HEK293 (cell line): ENCODE data around the gene ARGLU1.
A peak's percentile ranks its signal among the peaks of the same experiment; 100 is the strongest.

Source experiments
- FEZF1 ChIP-seq: fragments of 450-650 bp; formaldehyde crosslinking; IDR thresholded peaks from 2 replicates; pipeline ENCODE4 v1.5.1; 2016; ENCODE audit warnings: missing biosample characterization, missing genetic modification characterization
- GLIS1 ChIP-seq: fragments of 450-650 bp; formaldehyde crosslinking; IDR thresholded peaks from 2 replicates; pipeline ENCODE4 v1.5.1; 2016; ENCODE audit warnings: missing biosample characterization, missing genetic modification characterization
- KLF1 ChIP-seq: fragments of 450-650 bp; formaldehyde crosslinking; IDR thresholded peaks from 2 replicates; pipeline ENCODE4 v1.5.1; 2016; ENCODE audit warnings: missing biosample characterization, missing genetic modification characterization
- KLF17 ChIP-seq: fragments of 450-650 bp; formaldehyde crosslinking; IDR thresholded peaks from 2 replicates; pipeline ENCODE4 v1.5.1; 2016; ENCODE audit warnings: missing biosample characterization, missing genetic modification characterization
- REPIN1 ChIP-seq: fragments of 450-650 bp; formaldehyde crosslinking; IDR thresholded peaks from 2 replicates; pipeline ENCODE4 v1.5.1; 2017; ENCODE audit warnings: missing biosample characterization, missing genetic modification characterization, low read depth
- SALL2 ChIP-seq: fragments of 450-650 bp; formaldehyde crosslinking; IDR thresholded peaks from 2 replicates; pipeline ENCODE4 v1.5.0; 2017; ENCODE audit warnings: missing biosample characterization, mild to moderate bottlenecking, missing genetic modification characterization, borderline replicate concordance
- SETDB1 ChIP-seq: IDR thresholded peaks from one replicate; pipeline ENCODE4 v1.6.1; 2017; ENCODE audit warnings: mild to moderate bottlenecking, low read length, moderate library complexity, mixed read lengths; ENCODE audit not compliant: insufficient read length
- SP3 ChIP-seq: fragments of 450-650 bp; formaldehyde crosslinking; IDR thresholded peaks from 2 replicates; pipeline ENCODE4 v1.5.1; 2016; ENCODE audit warnings: missing biosample characterization, missing genetic modification characterization
- ZBTB20 ChIP-seq: fragments of 450-650 bp; formaldehyde crosslinking; IDR thresholded peaks from 2 replicates; pipeline ENCODE4 v1.5.1; 2016; ENCODE audit warnings: missing biosample characterization, missing genetic modification characterization
- ZBTB48 ChIP-seq: fragments of 450-650 bp; formaldehyde crosslinking; IDR thresholded peaks from 2 replicates; pipeline ENCODE4 v1.5.1; 2016; ENCODE audit warnings: missing biosample characterization, missing genetic modification characterization
- ZBTB8A ChIP-seq: fragments of 450-650 bp; formaldehyde crosslinking; IDR thresholded peaks from 2 replicates; pipeline ENCODE4 v1.5.1; 2016; ENCODE audit warnings: missing biosample characterization, missing genetic modification characterization
- ZFHX2 ChIP-seq: fragments of 450-650 bp; formaldehyde crosslinking; conservative IDR thresholded peaks from 2 replicates; pipeline ENCODE4 v1.5.1; 2016; ENCODE audit warnings: missing biosample characterization, missing genetic modification characterization
- ZFP41 ChIP-seq: fragments of 450-650 bp; formaldehyde crosslinking; IDR thresholded peaks from 2 replicates; pipeline ENCODE4 v1.5.1; 2016; ENCODE audit warnings: missing biosample characterization, missing genetic modification characterization, borderline replicate concordance
- ZNF10 ChIP-seq: fragments of 450-650 bp; formaldehyde crosslinking; IDR thresholded peaks from 2 replicates; pipeline ENCODE4 v1.5.1; 2017; ENCODE audit warnings: missing biosample characterization, missing genetic modification characterization
- ZNF19 ChIP-seq: fragments of 450-650 bp; formaldehyde crosslinking; IDR thresholded peaks from 2 replicates; pipeline ENCODE4; 2016; ENCODE audit warnings: missing biosample characterization, missing genetic modification characterization, low read depth
- ZNF248 ChIP-seq: fragments of 450-650 bp; formaldehyde crosslinking; IDR thresholded peaks from 2 replicates; pipeline ENCODE4 v1.5.1; 2017; ENCODE audit warnings: missing biosample characterization, missing genetic modification characterization
- ZNF266 ChIP-seq: fragments of 450-650 bp; formaldehyde crosslinking; IDR thresholded peaks from 2 replicates; pipeline ENCODE4 v1.5.1; 2016; ENCODE audit warnings: missing biosample characterization, missing genetic modification characterization, low read depth
- ZNF341 ChIP-seq: fragments of 450-650 bp; formaldehyde crosslinking; IDR thresholded peaks from 2 replicates; pipeline ENCODE4; 2016; ENCODE audit warnings: low read depth, missing biosample characterization, missing genetic modification characterization
- ZNF366 ChIP-seq: fragments of 450-650 bp; formaldehyde crosslinking; conservative IDR thresholded peaks from 2 replicates; pipeline ENCODE4 v1.5.1; 2016; ENCODE audit warnings: missing biosample characterization, missing genetic modification characterization
- ZNF394 ChIP-seq: fragments of 450-650 bp; formaldehyde crosslinking; IDR thresholded peaks from 2 replicates; pipeline ENCODE4 v1.5.1; 2016; ENCODE audit warnings: missing biosample characterization, missing genetic modification characterization, mild to moderate bottlenecking, moderate library complexity, borderline replicate concordance
- ZNF501 ChIP-seq: fragments of 450-650 bp; formaldehyde crosslinking; IDR thresholded peaks from 2 replicates; pipeline ENCODE4 v1.5.1; 2016; ENCODE audit warnings: missing biosample characterization, missing genetic modification characterization
- ZNF513 ChIP-seq: fragments of 450-650 bp; IDR thresholded peaks from 2 replicates; pipeline ENCODE4 v1.5.1; 2018; ENCODE audit warnings: missing biosample characterization, missing genetic modification characterization
- ZNF529 ChIP-seq: fragments of 450-650 bp; formaldehyde crosslinking; IDR thresholded peaks from 2 replicates; pipeline ENCODE4 v1.5.1; 2017; ENCODE audit warnings: missing genetic modification characterization, missing biosample characterization; ENCODE audit not compliant: insufficient replicate concordance
- ZNF530 ChIP-seq: fragments of 450-650 bp; formaldehyde crosslinking; IDR thresholded peaks from 2 replicates; pipeline ENCODE4 v1.5.1; 2016; ENCODE audit warnings: low read depth, missing biosample characterization, missing genetic modification characterization
- ZNF560 ChIP-seq: fragments of 450-650 bp; formaldehyde crosslinking; IDR thresholded peaks from 2 replicates; pipeline ENCODE4 v1.5.1; 2017; ENCODE audit warnings: missing biosample characterization, missing genetic modification characterization, borderline replicate concordance
- ZNF645 ChIP-seq: fragments of 450-650 bp; formaldehyde crosslinking; IDR thresholded peaks from 2 replicates; pipeline ENCODE4; 2016; ENCODE audit warnings: missing biosample characterization, missing genetic modification characterization
- ZNF677 ChIP-seq: fragments of 450-650 bp; IDR thresholded peaks from 2 replicates; pipeline ENCODE4 v1.5.0; 2018; ENCODE audit warnings: missing biosample characterization, mild to moderate bottlenecking, missing genetic modification characterization, moderate library complexity
- ZNF707 ChIP-seq: fragments of 450-650 bp; formaldehyde crosslinking; IDR thresholded peaks from 2 replicates; pipeline ENCODE4 v1.5.1; 2016; ENCODE audit warnings: missing biosample characterization, missing genetic modification characterization
- ZNF747 ChIP-seq: fragments of 450-650 bp; formaldehyde crosslinking; IDR thresholded peaks from 2 replicates; pipeline ENCODE4 v1.5.1; 2016; ENCODE audit warnings: missing biosample characterization, missing genetic modification characterization
- ZNF76 ChIP-seq: fragments of 450-650 bp; formaldehyde crosslinking; IDR thresholded peaks from 2 replicates; pipeline ENCODE4; 2016; ENCODE audit warnings: low read depth, missing biosample characterization, missing genetic modification characterization, borderline replicate concordance
- ZNF777 ChIP-seq: fragments of 450-650 bp; formaldehyde crosslinking; IDR thresholded peaks from 2 replicates; pipeline ENCODE4 v1.5.1; 2017; ENCODE audit warnings: missing biosample characterization, missing genetic modification characterization, borderline replicate concordance
- ZNF830 ChIP-seq: fragments of 450-650 bp; IDR thresholded peaks from 2 replicates; pipeline ENCODE4 v1.5.0; 2018; ENCODE audit warnings: missing biosample characterization, missing genetic modification characterization, low read depth, mild to moderate bottlenecking, moderate library complexity
- ZNF837 ChIP-seq: fragments of 450-650 bp; formaldehyde crosslinking; IDR thresholded peaks from 2 replicates; pipeline ENCODE4 v1.5.1; 2016; ENCODE audit warnings: missing biosample characterization, missing genetic modification characterization
- ZSCAN30 ChIP-seq: fragments of 450-650 bp; IDR thresholded peaks from 2 replicates; pipeline ENCODE4 v1.5.1; 2018; ENCODE audit warnings: missing biosample characterization, mild to moderate bottlenecking, missing genetic modification characterization, moderate library complexity
- TF ChIP-seq, protein P1 (sequence below): fragments of 450-650 bp; formaldehyde crosslinking; IDR thresholded peaks from 2 replicates; pipeline ENCODE4 v1.5.1; 2017; ENCODE audit warnings: missing biosample characterization, missing genetic modification characterization
- TF ChIP-seq, protein P2 (sequence below): fragments of 450-650 bp; formaldehyde crosslinking; IDR thresholded peaks from 2 replicates; pipeline ENCODE4 v1.5.1; 2017; ENCODE audit warnings: missing biosample characterization, mild to moderate bottlenecking, missing genetic modification characterization, moderate library complexity

Gene ARGLU1

DNA sequence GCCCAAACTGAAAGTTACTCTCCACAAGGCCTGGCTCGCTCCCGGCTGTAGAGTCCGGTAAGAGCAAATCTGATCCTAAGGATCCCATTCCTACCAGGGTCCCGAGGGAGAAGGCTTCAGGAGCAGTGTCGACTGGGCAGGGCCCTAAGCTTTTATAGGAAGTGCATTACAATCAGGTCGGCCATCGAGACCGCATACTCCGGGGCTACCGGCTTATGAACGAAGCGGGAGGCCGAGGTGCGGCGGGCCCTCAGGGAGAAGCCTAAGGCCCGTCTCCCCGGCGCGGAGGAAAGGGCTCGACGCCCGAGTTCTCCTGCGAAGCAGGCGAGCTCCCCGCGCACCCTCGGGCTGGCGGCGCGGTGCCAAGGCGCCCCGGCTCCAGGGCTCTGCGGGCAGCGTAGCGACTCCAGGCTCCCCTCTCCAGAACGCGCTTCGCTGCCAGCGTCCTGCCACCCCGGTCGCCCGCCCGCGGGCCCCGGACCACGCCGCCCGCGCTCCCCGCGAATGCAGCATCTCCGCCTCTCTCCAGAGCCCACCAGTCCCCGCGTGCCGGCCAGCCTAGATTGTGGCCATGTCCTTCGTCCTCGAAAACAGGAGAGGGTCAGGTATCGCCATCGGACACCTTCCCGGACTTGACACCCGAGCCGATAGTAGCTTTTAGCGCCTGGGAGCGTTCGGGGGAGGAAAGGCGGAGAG is 33.8 kb downstream of the ARGLU1 start (continued):
- TF ChIP-seq, protein P1, sequence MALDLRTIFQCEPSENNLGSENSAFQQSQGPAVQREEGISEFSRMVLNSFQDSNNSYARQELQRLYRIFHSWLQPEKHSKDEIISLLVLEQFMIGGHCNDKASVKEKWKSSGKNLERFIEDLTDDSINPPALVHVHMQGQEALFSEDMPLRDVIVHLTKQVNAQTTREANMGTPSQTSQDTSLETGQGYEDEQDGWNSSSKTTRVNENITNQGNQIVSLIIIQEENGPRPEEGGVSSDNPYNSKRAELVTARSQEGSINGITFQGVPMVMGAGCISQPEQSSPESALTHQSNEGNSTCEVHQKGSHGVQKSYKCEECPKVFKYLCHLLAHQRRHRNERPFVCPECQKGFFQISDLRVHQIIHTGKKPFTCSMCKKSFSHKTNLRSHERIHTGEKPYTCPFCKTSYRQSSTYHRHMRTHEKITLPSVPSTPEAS, result no peak
- TF ChIP-seq ZNF777 (tag by site-specific recombination) (no peak), ZFP41 (no peak), ZNF266 (tag by site-specific recombination) (no peak), REPIN1 (tag by site-specific recombination) (no peak), ZNF707 (tag by site-specific recombination) (no peak), KLF17 (no peak), ZBTB8A (tag by site-specific recombination) (peak; percentile 84), KLF1 (no peak), ZNF10 (tag by site-specific recombination) (no peak), ZNF747 (tag by site-specific recombination) (no peak), ZNF19 (tag by site-specific recombination) (no peak), ZNF248 (no peak), ZNF501 (no peak; the same call in 1 of the 2 replicates), ZFHX2 (tag by site-specific recombination) (peak; percentile 68), ZNF513 (tag by site-specific recombination) (no peak), ZNF530 (tag by site-specific recombination) (no peak), FEZF1 (tag by site-specific recombination) (no peak), SETDB1 (no peak), ZNF560 (tag by site-specific recombination) (no peak), SP3 (tag by site-specific recombination) (no peak), ZBTB48 (tag by site-specific recombination) (0 out of 2 replicates have a peak, but pooled peaks have one; percentile 70), ZNF366 (no peak), ZNF645 (no peak), ZNF529 (tag by site-specific recombination) (no peak), ZBTB20 (tag by site-specific recombination) (peak; percentile 87), ZSCAN30 (0 out of 2 replicates have a peak, but pooled peaks have one; percentile 31), ZNF76 (tag by site-specific recombination) (no peak), GLIS1 (no peak), ZNF341 (tag by site-specific recombination) (no peak), ZNF394 (tag by site-specific recombination) (0 out of 2 replicates have a peak, but pooled peaks have one; percentile 20), ZNF677 (tag by site-specific recombination) (no peak), SALL2 (no peak), ZNF837 (tag by site-specific recombination) (no peak), ZNF830 (tag by site-specific recombination) (no peak)
- TF ChIP-seq, protein P2, sequence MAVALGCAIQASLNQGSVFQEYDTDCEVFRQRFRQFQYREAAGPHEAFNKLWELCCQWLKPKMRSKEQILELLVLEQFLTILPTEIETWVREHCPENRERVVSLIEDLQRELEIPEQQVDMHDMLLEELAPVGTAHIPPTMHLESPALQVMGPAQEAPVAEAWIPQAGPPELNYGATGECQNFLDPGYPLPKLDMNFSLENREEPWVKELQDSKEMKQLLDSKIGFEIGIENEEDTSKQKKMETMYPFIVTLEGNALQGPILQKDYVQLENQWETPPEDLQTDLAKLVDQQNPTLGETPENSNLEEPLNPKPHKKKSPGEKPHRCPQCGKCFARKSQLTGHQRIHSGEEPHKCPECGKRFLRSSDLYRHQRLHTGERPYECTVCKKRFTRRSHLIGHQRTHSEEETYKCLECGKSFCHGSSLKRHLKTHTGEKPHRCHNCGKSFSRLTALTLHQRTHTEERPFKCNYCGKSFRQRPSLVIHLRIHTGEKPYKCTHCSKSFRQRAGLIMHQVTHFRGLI (tag by site-specific recombination), result no peak
